Measurements from ENCODE around the gene NEO1.

The NEO1 gene

DNA sequence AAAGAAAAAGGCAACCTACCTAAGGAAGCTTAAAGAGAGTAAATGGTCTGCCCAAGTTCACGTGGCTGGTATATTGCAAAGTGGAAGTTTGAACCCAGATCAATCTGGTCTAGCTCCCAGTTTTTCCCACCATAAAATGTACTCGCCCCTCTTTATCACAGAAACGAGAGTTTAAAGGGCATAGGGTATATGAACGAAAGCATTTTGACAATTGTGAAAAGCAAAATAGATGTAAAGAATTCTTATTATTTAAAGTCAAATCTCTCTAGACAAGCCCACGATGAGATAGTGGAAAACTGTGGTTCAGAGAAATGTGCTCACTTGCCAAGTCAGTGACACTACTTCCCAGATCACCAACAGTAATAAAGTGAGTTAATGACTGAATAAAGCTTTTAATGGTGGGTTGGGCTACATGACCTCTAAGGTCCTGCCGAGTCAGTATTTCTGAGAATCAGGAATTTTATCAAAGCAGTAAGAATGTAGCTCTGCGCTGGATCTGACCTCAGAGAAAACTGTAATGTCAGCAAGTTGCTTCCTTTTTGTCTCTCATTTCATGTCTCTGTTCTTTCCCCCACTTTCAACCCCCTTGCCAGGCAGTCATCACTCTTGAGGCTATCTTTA lies 23.3 kb upstream of the NEO1 start:
- no peak for DNase-seq

- DNase-seq, result no peak
Measured at GRCh38 chr15:73030122-73030679, 22.1 kb upstream of the NEO1 start.

GRCh38 chr15:73031648-73032047 lies 20.6 kb upstream of the NEO1 start:
- DNase-seq, result no peak

DNA sequence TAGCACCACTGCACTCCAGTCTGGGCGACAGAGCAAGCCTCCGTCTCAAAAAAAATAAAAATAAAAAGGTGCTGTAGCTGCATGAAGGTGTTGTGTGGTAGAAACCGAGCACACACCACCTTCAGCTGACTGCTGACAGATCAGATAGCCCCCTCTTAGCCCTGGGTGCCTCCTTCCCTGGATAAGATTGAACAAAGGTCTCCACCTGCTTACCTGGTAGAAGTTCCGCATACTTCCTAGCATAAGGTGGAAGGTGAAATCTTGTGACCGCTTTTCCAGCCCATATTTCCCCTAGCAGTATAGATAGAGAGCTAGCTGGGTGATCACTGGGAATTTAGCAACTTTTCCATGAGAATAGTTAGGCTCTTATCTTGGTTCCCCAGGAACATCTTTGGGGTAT lies 18.7 kb upstream of the NEO1 start:
- DNase-seq, result no peak

DNA sequence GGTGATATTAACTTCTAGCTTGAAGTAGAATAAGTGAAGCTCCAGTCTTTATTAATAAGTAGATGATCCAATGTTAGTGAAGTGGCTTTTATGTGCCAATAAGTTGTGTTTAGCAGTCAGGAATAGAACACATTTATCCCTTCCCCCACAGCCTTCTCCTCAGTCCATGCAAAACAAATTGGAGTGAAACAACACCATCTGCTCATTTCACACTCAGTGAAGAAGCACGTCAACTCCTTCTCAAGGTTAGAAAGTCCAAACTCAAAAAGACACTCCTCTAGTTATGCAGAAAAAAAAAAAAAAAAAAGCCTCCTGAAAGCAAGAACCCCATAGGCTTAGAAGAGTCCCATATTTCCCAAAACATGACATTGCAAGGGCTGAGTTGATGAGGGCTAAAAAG lies 18.0 kb upstream of the NEO1 start:
- no peak for DNase-seq

DNA sequence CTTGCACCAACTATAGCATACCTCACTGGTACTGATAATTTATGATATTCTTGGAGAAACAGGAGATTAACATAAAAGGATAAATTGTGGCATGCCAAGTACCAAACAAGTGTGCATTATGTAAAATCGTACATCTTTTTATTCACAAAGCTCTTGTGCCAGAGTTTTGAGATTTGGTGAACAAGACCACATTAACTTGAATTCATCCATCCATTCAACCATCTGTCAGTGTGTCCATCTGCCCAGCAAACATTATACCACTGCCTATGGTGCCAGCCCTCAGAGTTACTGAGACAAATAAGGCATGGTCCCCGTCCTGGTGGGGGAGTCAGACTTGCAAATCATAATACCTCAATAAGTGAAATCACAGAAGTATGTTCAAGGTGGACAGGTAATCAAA lies 17.0 kb upstream of the NEO1 start:
- DNase-seq, result no peak

DNA sequence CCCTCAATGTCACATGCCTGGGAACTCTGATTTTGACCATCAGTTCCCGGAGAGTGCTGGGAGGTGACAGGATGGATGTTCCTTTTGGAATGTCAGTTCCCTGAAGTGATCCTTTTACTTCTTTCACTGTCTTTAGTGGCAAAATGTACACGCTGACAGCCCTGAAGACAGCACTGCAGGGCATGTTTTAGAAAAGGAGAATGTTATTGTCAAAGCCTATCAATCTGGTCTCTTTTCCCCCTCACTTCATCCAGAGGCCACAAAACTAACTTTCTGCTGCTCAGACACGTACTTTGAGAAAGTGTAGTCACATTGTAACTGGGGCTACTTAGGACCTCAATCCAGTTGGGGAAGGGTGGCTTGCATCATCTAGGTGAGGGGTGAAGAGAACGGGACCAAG lies 14.0 kb upstream of the NEO1 start:
- DNase-seq, result no peak

DNA sequence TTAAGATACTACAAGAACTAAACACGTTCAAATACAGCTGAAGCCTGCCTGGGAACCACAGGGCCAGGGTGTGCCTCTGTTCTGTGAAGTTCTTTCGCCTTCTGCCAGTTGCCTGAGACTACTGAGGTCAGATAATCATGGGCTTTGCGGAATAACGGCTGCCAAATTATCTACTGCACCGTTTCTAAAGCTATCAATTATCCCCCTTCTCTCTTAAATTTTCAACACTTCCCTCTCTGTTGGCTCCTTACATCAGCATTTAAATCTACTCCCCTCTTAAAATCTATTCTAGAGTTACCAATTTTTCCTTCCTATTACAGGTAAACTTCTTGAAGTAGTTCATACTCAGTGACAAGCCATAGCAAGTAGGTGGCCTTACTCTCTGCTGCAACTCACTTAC lies 6.2 kb upstream of the NEO1 start:
- peak; percentile 26 for DNase-seq

DNA sequence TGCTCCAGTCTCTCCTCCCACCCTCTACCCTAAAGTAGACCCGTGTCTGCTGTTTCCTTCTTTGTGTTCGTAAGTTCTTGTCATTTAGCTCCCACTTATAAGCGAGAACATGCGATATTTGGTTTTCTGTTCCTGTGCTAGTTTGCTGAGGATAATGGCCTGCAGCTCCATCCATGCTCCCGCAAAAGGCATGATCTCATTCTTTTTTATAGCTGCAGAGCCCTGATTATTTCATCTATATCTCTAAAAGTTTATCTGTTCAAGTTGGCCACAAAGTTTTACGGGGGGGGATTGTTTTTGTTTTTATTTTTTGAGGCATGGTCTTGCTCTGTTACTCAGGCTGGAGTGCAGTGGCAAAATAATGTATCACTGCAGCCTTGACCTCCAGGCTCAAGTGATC lies 4.4 kb upstream of the NEO1 start:
- no peak for DNase-seq

DNA sequence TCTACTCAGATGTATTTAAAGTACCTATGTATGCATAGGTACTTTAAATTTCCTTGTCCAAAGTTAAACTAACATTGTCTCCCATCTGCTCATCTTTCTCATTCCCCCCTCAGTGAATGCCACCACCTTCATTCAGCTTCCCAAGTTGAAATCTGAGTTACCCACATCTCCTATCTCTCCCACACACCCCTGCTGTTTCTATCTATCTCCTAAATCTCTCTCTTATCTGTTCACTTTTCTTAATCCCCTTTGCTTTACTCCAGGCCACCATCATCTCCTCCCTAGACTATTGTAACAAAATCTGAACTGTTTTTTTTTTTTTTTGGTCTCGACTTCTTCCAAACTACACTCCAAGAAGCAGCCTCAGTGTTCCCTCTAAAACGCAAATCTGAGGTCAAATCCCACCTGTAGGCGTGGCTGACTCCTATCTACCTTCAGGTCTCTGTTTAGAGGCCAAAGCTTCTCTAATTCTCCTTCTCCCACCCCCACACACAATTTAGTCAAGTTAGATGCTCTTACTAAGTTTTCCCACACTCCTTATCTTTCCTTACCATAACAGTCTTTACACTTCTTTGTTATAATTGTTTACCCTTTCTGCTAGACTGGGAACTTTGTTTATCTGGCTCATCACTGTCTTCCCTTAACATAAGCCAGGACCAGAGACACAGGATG lies 3.5 kb upstream of the NEO1 start:
- DNase-seq, result no peak

GRCh38 chr15:73049564-73050215 lies 2.6 kb upstream of the NEO1 start:
- no peak for DNase-seq

GRCh38 chr15:73050561-73051295 lies 1.5 kb upstream of the NEO1 start:
- DNase-seq, result no peak

DNA sequence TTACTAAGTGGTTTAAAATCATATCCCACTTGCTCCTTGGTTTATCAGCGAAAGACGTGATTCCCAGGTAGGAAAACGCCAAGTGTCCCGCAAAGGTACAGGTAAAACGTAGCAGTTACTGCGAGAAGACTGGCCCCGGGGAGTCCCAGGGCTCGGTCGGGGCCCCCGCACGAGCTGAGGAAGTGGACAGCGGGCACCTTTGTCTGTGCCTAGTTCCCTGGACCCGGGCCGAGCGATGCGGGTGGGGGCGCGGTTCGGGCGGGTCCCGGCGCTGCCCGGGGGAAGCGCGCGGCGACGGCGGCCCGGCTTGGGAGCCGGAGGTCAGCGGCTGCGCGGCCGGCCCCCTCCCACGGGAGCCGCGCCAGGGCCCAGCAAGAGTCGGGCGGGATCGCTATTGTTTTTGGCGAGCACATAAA lies 864 bp upstream of the NEO1 start:
- no peak for DNase-seq

DNA sequence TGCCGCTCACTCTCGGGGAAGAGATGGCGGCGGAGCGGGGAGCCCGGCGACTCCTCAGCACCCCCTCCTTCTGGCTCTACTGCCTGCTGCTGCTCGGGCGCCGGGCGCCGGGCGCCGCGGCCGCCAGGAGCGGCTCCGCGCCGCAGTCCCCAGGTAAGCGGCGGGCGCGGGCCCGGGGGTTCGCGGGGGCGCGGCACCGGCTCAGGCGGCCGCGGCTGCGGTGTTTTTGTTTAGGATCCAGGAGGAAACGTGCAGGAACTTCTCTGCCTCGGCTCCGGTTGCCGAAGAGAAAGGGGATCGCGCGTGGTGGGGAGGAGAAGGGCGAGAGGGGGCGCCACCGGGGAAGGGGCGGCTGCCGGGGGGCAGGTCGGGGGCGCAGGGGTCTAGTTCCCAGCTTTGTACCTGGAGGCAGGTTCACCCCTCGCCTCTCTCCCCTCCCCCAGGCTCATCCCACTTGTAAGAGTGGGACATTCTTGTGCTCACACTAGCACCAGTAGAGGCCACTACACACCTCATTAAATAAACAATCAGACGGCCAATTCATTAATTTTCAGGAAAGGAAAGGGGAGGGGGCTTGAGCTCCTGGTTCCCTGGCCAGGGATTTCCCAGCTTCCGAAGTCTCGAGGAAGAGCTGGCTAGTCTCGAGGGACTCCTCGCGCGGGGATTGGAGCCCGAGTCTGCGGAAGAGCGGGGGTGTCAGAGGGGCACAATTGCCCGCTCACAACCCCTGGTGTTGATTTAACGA lies 562 bp downstream of the NEO1 start:
- peak; percentile 23 for DNase-seq

GRCh38 chr15:73053398-73053723 lies 1.1 kb downstream of the NEO1 start:
- DNase-seq, result no peak

GRCh38 chr15:73054417-73054953 lies 2.2 kb downstream of the NEO1 start:
- no peak for DNase-seq

DNA sequence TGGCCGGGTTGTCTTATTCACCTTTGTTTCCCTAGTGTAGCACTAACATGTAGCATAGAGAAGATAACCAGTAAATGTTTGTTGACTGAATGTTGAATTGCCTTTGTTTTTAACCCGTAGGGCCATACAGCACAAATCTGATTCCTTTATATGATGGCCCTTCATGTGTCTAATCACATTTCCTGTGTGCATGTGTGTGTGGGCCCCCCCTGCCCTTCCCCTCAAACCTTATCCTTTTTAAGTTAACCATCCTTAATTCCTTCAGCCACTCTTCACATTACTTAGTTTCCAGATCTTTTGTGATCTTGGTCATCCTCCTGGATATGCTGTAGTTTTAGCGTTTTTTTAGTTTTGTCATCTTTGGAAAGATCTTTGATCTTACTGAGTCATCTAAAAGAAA lies 4.2 kb downstream of the NEO1 start:
- no peak for DNase-seq

DNA sequence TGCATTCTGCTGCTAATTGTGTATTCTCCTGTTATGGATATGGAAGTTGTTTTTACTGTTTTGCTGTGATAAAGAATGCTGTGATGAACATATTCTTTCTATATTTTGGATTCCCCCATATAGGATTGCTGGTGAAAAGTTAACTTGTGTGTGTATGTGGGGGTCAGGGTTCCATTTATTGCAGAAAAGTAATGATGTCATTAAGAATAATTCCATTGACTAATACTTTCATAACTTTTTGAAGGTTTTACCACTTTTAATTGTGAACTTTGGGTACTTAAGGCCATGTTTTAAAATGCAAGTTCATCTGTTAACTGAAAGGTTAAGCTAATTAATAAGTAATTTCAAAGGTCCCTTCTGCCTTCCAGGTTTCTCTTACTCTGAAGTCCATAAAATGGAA lies 6.2 kb downstream of the NEO1 start:
- DNase-seq, result no peak

GRCh38 chr15:73065114-73065513 lies 12.9 kb downstream of the NEO1 start:
- DNase-seq, result no peak

- no peak for DNase-seq
Measured at GRCh38 chr15:73069109-73069508, 16.8 kb downstream of the NEO1 start.

DNA sequence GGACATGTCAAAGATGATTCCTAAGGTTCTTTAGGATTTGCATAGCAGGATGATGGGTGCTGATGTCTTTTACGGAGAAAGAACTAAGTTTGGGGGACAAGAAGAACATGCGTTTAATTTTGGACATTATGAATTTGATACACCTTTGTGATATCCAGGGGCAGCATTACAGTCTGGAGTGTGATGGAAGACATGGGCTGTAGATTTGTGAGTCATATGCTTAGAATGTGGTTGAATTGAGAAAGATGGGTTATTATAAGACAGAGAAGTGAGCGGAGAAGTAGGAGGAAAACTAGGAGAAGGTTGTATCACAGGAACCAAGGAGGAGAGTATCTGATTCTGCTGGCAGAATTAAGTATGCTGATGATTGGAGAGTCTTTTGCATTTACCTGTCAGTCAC lies 20.6 kb downstream of the NEO1 start:
- DNase-seq, result no peak

DNA sequence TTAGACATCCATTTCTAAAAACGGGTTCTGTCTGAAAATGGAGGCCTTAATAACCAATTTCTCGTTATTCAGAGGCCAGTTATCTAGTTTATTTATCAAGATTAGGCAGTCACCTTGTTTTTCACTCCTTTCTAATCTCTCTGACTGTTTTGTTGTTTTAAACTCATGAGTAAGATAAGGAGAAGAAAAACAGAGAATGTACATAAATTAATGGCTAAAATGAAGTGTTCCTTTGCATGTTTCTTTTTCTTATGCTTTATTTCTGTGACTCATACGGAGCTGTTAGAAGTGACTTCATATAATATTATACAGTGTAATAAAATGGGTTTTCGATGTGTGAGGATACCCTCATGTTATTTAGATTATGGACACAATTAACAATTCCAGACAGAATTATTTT lies 22.0 kb downstream of the NEO1 start:
- no peak for DNase-seq

All from hematopoietic multipotent progenitor cell treated with erythropoietin and hydrocortisone succinate and interleukin-3 and kit ligand, for 8 days (in vitro differentiated cells).